Neural progenitor cell (in vitro differentiated cells): ENCODE data around the gene CASK. TPM values are rescaled to one million over a fixed set of nuclear protein-coding genes. Genes with fewer than 3 reads are reported as not detected.

Experiments used
- DNase-seq: peaks from one replicate; pipeline ENCODE4 v3.0.0-alpha.2; 2016; ENCODE audit warnings: low spot score
- H2AFZ ChIP-seq: fragments of 200-600 bp; sonication (generic); replicated peaks from 2 replicates; pipeline ENCODE4 v1.6.1; 2016; ENCODE audit warnings: antibody characterized with exemption
- H3F3A ChIP-seq: fragments of 200-600 bp; sonication (generic); 2 replicates; pipeline ENCODE4 v1.6.1; 2016; ENCODE audit warnings: antibody characterized with exemption, low read depth
- H3K27ac ChIP-seq: fragments of 200-600 bp; sonication (generic); 2 replicates; pipeline ENCODE4 v1.5.1; 2016; ENCODE audit warnings: mild to moderate bottlenecking
- H3K27me3 ChIP-seq: fragments of 200-600 bp; sonication (generic); 2 replicates; pipeline ENCODE4 v1.6.1; 2016; ENCODE audit warnings: mild to moderate bottlenecking, moderate library complexity
- H3K36me3 ChIP-seq: fragments of 200-600 bp; sonication (generic); 2 replicates; pipeline ENCODE4 v1.5.1; 2016
- H3K4me1 ChIP-seq: fragments of 200-600 bp; sonication (generic); 2 replicates; pipeline ENCODE4 v1.6.1; 2016; ENCODE audit warnings: mixed run types
- H3K4me2 ChIP-seq: fragments of 200-600 bp; sonication (generic); 2 replicates; pipeline ENCODE4 v1.6.1; 2016
- H3K4me3 ChIP-seq: fragments of 200-600 bp; sonication (generic); 2 replicates; pipeline ENCODE4 v1.5.1; 2016
- H3K79me2 ChIP-seq: fragments of 200-600 bp; sonication (generic); 2 replicates; pipeline ENCODE4 v1.6.1; 2016; ENCODE audit warnings: low read depth
- H3K9ac ChIP-seq: fragments of 200-600 bp; sonication (generic); 2 replicates; pipeline ENCODE4 v1.6.1; 2016
- H3K9me3 ChIP-seq: fragments of 200-600 bp; sonication (generic); 2 replicates; pipeline ENCODE4 v1.5.1; 2016; ENCODE audit warnings: low read depth
- H4K20me1 ChIP-seq: fragments of 200-600 bp; sonication (generic); 2 replicates; pipeline ENCODE4 v1.6.1; 2016; ENCODE audit warnings: low read depth
- H3K27ac Mint-ChIP-seq: 3 replicates; pipeline ENCODE4 v1.8.0; 2021; ENCODE audit warnings: mixed read lengths
- H3K27me3 Mint-ChIP-seq: 2 replicates; pipeline ENCODE4 v1.8.0; 2022; ENCODE audit warnings: low read depth, mild to moderate bottlenecking, inconsistent platforms, moderate library complexity, mixed read lengths; ENCODE audit not compliant: insufficient read depth
- H3K36me3 Mint-ChIP-seq: 3 replicates; pipeline ENCODE4 v1.8.0; 2021; ENCODE audit warnings: mixed read lengths
- H3K4me1 Mint-ChIP-seq: 3 replicates; pipeline ENCODE4 v1.8.0; 2021; ENCODE audit warnings: mixed read lengths
- H3K4me3 Mint-ChIP-seq: 3 replicates; pipeline ENCODE4 v1.8.0; 2021; ENCODE audit warnings: mild to moderate bottlenecking, moderate library complexity, mixed read lengths
- H3K9me3 Mint-ChIP-seq: 3 replicates; pipeline ENCODE4 v1.8.0; 2020; ENCODE audit warnings: mixed read lengths
- CTCF ChIP-seq: fragments of 200-600 bp; sonication (generic); IDR thresholded peaks from 2 replicates; pipeline ENCODE4 v1.5.1; 2017; ENCODE audit warnings: antibody characterized with exemption, mild to moderate bottlenecking
- EZH2 ChIP-seq: fragments of 200-600 bp; sonication (generic); IDR thresholded peaks from 2 replicates; pipeline ENCODE4 v1.6.1; 2017; ENCODE audit warnings: antibody characterized with exemption, mild to moderate bottlenecking, moderate library complexity
- EZH2phosphoT487 ChIP-seq: fragments of 200-600 bp; sonication (generic); IDR thresholded peaks from 2 replicates; pipeline ENCODE4 v1.6.1; 2017; ENCODE audit warnings: antibody characterized with exemption
- total RNA-seq: library from RNA; depleted of rRNA; stranded (reverse); fragments of >200 nt; gene quantifications from 2 replicates; pipeline ENCODE4 v1.2.3, GENCODE V29; 2015; ENCODE audit warnings: low replicate concordance

CASK gene
- total RNA-seq, 1 donor from 2014 or later, result 85.4 TPM

GRCh38 chrX:41781500-41781899 is 141.9 kb downstream of the CASK start:
- H3K4me3 ChIP-seq, result no peak overlapping the region
- Mint-ChIP-seq H3K27ac (no peak overlapping the region), H3K9me3 (peaks cover 3% of the 10 kb centered on the region), H3K36me3 (peaks cover 11% of the 10 kb centered on the region), H3K4me3 (no peak overlapping the region), H3K4me1 (no peaks in the 10 kb centered on the region), H3K27me3 (no peaks in the 10 kb centered on the region)
- no peak for TF ChIP-seq EZH2
- peak; percentile 88 for TF ChIP-seq CTCF
- no peaks in the 10 kb centered on the region for H3K4me1 ChIP-seq
- no peak overlapping the region for H3K9ac ChIP-seq
- DNase-seq, result peak; percentile 59
- H3K27ac ChIP-seq, result no peak overlapping the region
- no peaks in the 10 kb centered on the region for H3K9me3 ChIP-seq
- H4K20me1 ChIP-seq, result no peaks in the 10 kb centered on the region
- H2AFZ ChIP-seq, result no peak overlapping the region
- H3K27me3 ChIP-seq, result no peaks in the 10 kb centered on the region
- no peak overlapping the region for H3K4me2 ChIP-seq
- H3K36me3 ChIP-seq, result no peaks in the 10 kb centered on the region
- no peaks in the 10 kb centered on the region for H3F3A ChIP-seq
- no peaks in the 10 kb centered on the region for H3K79me2 ChIP-seq

- Mint-ChIP-seq H3K4me1 (no peaks in the 10 kb centered on the region), H3K9me3 (peaks cover 3% of the 10 kb centered on the region), H3K4me3 (no peak overlapping the region), H3K27ac (no peak overlapping the region), H3K27me3 (no peaks in the 10 kb centered on the region), H3K36me3 (peaks cover 9% of the 10 kb centered on the region)
- Histone ChIP-seq H3K27ac (no peak overlapping the region), H3F3A (no peaks in the 10 kb centered on the region), H2AFZ (no peak overlapping the region), H3K4me1 (no peaks in the 10 kb centered on the region), H3K9ac (no peak overlapping the region), H3K27me3 (no peaks in the 10 kb centered on the region), H3K4me3 (no peak overlapping the region), H3K36me3 (no peaks in the 10 kb centered on the region), H3K4me2 (no peak overlapping the region), H4K20me1 (no peaks in the 10 kb centered on the region), H3K79me2 (peaks cover 5% of the 10 kb centered on the region), H3K9me3 (no peaks in the 10 kb centered on the region)
- no peak for TF ChIP-seq EZH2phosphoT487
- DNase-seq, result no peak
These were observed 143.4 kb downstream of the CASK start for GRCh38 chrX:41779941-41780340.

- Histone ChIP-seq H3K27me3 (no peaks in the 10 kb centered on the region), H3K9me3 (no peaks in the 10 kb centered on the region), H3K4me1 (no peaks in the 10 kb centered on the region), H3K79me2 (peaks cover 5% of the 10 kb centered on the region), H3K36me3 (no peaks in the 10 kb centered on the region), H3K9ac (no peak overlapping the region), H3K4me2 (no peak overlapping the region), H3K4me3 (no peak overlapping the region), H4K20me1 (no peaks in the 10 kb centered on the region), H2AFZ (no peak overlapping the region), H3F3A (no peaks in the 10 kb centered on the region), H3K27ac (no peak overlapping the region)
- DNase-seq, result no peak
- Mint-ChIP-seq H3K27ac (no peak overlapping the region), H3K4me3 (no peak overlapping the region), H3K36me3 (peaks cover 7% of the 10 kb centered on the region), H3K4me1 (no peaks in the 10 kb centered on the region), H3K9me3 (peaks cover 3% of the 10 kb centered on the region), H3K27me3 (no peaks in the 10 kb centered on the region)
- no peak for TF ChIP-seq EZH2
- no peak for TF ChIP-seq EZH2phosphoT487
- TF ChIP-seq CTCF, result no peak
These were observed 144.3 kb downstream of the CASK start for GRCh38 chrX:41779030-41779564.

GRCh38 chrX:41761702-41762101 is 161.7 kb downstream of the CASK start:
- Histone ChIP-seq H3K79me2 (peaks cover 9% of the 10 kb centered on the region), H3K27me3 (no peaks in the 10 kb centered on the region), H3K4me3 (no peak overlapping the region), H3K36me3 (no peaks in the 10 kb centered on the region), H4K20me1 (no peaks in the 10 kb centered on the region), H3K4me1 (no peaks in the 10 kb centered on the region), H3K4me2 (no peak overlapping the region), H3K27ac (no peak overlapping the region), H3F3A (no peaks in the 10 kb centered on the region), H2AFZ (no peak overlapping the region), H3K9ac (no peak overlapping the region), H3K9me3 (peaks cover 3% of the 10 kb centered on the region)
- H3K4me1 Mint-ChIP-seq, result no peaks in the 10 kb centered on the region
- H3K27me3 Mint-ChIP-seq, result no peaks in the 10 kb centered on the region
- no peak overlapping the region for H3K4me3 Mint-ChIP-seq
- H3K9me3 Mint-ChIP-seq, result no peaks in the 10 kb centered on the region
- H3K27ac Mint-ChIP-seq, result no peak overlapping the region
- TF ChIP-seq CTCF (no peak), EZH2 (no peak), EZH2phosphoT487 (no peak)
- DNase-seq, result no peak
- H3K36me3 Mint-ChIP-seq, result no peaks in the 10 kb centered on the region
